LoVo (cell line): ENCODE results near the gene CPNE8.
"Not testable (repeated sequence)": the region's sequence is repeated elsewhere in the genome, so short reads cannot be mapped to it uniquely, and the experiment has no call there.

Experiments used
- DNase-seq: peaks from one replicate; pipeline ENCODE4 v3.0.0-alpha.2; 2016; ENCODE audit warnings: low spot score

The CPNE8 gene

GRCh38 chr12:38825006-38825405 is 80.4 kb downstream of the CPNE8 start:
- DNase-seq, result no peak

GRCh38 chr12:38823738-38824137 is 81.7 kb downstream of the CPNE8 start:
- DNase-seq, result no peak

- no peak for DNase-seq
Observed at GRCh38 chr12:38823314-38823713, 82.1 kb downstream of the CPNE8 start.

GRCh38 chr12:38817942-38818341 is 87.4 kb downstream of the CPNE8 start:
- DNase-seq, result no peak

- DNase-seq, result no peak
Observed at GRCh38 chr12:38813923-38814322, 91.5 kb downstream of the CPNE8 start.

- DNase-seq, result no peak
Observed at GRCh38 chr12:38811814-38812356, 93.5 kb downstream of the CPNE8 start.

GRCh38 chr12:38809832-38810231 is 95.6 kb downstream of the CPNE8 start:
- DNase-seq, result no peak

- DNase-seq, result no peak
Observed at GRCh38 chr12:38788106-38788505, 117.3 kb downstream of the CPNE8 start.

GRCh38 chr12:38785381-38785780 is 120.0 kb downstream of the CPNE8 start:
- no peak for DNase-seq

- no peak for DNase-seq
Observed at GRCh38 chr12:38783304-38783703, 122.1 kb downstream of the CPNE8 start.

- no peak for DNase-seq
Observed at GRCh38 chr12:38782359-38782758, 123.0 kb downstream of the CPNE8 start.

- no peak for DNase-seq
Observed at GRCh38 chr12:38776647-38777046, 128.7 kb downstream of the CPNE8 start.

GRCh38 chr12:38775457-38775856 is 129.9 kb downstream of the CPNE8 start:
- DNase-seq, result no peak

- DNase-seq, result no peak
Observed at GRCh38 chr12:38772437-38772836, 133.0 kb downstream of the CPNE8 start.

- no peak for DNase-seq
Observed at GRCh38 chr12:38771871-38772270, 133.5 kb downstream of the CPNE8 start.

- no peak for DNase-seq
Observed at GRCh38 chr12:38761636-38762342, 143.6 kb downstream of the CPNE8 start.

GRCh38 chr12:38761111-38761510 is 144.3 kb downstream of the CPNE8 start:
- DNase-seq, result no peak

- DNase-seq, result no peak
Observed at GRCh38 chr12:38759621-38760020, 145.8 kb downstream of the CPNE8 start.

- DNase-seq, result no peak
Observed at GRCh38 chr12:38746744-38747143, 158.6 kb downstream of the CPNE8 start.

- DNase-seq, result no peak
Observed at GRCh38 chr12:38745601-38746000, 159.8 kb downstream of the CPNE8 start.

GRCh38 chr12:38744041-38744440 is 161.3 kb downstream of the CPNE8 start:
- no peak for DNase-seq

GRCh38 chr12:38742496-38742895 is 162.9 kb downstream of the CPNE8 start:
- not testable (repeated sequence) for DNase-seq

GRCh38 chr12:38736821-38737220 is 168.6 kb downstream of the CPNE8 start:
- no peak for DNase-seq

GRCh38 chr12:38732761-38733160 is 172.6 kb downstream of the CPNE8 start:
- no peak for DNase-seq
